Stimulated activated CD4-positive, alpha-beta T cell treated with anti-CD3 and anti-CD28 coated beads, Interleukin-4, amount 100 ng/mL, for 48 hours (primary cell): ENCODE measurements around the gene C10orf62.
"Not testable (repeated sequence)": the region's sequence is repeated elsewhere in the genome, so short reads cannot be mapped to it uniquely, and the experiment has no call there.

Experiments
- DNase-seq, 2 donors: peaks; one replicate each; pipeline ENCODE4 v3.0.0-alpha.2; 2020; ENCODE audit warnings: low read depth in 2 of 2

Gene C10orf62

DNA sequence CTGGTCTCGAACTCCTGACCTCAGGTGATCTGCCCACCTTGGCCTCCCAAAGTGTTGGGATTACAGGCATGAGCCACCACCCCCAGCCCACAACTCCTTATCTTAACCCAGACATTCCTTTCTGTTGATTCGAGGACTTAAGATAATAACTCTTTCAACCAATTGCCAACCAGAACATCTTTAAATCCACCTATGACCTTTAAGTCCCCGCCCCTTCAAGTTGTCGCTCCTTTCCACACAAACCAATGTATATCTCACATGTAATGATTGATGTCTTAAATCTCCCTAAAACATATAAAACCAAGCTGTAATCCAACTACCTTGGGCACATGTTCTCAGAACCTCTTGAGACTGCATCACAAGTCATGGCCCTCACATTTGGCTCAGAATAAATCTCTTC is 24.7 kb upstream of the C10orf62 start:
- DNase-seq = no peak

DNA sequence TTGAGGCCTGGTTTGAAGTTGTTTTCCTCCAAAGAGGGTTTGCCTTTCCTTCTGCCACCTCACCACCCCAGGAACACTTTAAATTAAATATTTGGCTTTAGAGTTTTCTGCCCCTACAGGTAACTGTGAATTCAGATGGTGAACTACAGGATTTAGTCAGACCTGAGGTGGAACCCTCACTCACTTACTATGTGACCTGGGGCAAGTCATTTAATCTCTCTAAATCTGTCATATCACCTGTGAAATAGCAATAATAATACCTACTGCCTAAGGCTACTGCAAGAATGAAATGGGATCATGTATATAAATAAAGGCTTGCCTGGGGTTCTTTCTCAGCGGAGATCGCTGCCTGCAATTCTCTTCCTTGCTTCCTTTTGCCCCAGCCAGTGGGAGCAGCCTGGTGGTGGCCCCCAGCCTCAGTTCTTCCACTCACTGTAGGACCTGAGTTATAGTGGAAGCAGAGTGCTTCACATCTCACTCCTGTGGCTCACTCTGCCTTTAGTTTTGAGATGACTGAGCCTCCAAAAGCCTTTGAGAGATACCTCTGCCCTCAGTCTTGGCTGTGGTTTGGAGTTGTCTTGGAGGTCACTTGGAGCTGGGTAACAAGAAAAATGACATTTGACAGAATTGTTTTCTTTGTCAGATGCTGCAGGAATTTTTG is 23.1 kb upstream of the C10orf62 start:
- DNase-seq = no peak

DNA sequence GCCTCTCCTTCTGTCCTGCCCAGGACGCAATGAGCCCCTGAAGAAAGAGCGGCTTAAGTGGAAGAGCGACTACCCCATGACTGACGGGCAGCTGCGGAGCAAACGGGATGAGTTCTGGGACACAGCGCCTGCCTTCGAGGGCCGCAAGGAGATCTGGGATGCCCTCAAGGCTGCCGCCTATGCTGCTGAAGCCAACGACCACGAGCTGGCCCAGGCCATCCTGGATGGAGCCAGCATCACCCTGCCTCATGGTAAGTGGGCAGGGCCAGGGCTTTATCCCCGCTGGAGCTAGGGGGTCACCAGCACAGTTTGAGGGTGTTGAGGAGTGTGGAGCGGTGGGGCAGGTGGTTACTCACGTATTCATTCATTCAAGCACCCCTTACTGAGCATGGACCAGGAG is 21.6 kb upstream of the C10orf62 start:
- DNase-seq = no peak

DNA sequence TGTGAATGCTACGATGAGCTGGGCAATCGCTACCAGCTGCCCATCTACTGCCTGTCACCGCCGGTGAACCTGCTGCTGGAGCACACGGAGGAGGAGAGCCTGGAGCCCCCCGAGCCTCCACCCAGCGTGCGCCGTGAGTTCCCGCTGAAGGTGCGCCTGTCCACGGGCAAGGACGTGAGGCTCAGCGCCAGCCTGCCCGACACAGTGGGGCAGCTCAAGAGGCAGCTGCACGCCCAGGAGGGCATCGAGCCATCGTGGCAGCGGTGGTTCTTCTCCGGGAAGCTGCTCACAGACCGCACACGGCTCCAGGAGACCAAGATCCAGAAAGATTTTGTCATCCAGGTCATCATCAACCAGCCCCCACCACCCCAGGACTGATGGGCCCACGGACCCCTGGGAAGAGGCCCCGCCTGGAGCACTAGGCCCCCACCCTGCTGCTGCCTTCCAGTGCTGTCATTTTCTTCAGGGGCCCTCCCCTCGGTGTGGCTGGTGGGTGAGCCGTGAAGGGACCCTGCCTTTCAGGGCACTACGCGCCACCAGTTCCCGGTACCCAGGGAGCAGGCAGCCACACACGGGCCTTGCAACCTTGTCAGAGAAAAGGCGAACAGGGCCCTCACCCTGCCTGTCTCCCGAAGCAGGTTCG is 19.3 kb upstream of the C10orf62 start:
- no peak for DNase-seq

DNA sequence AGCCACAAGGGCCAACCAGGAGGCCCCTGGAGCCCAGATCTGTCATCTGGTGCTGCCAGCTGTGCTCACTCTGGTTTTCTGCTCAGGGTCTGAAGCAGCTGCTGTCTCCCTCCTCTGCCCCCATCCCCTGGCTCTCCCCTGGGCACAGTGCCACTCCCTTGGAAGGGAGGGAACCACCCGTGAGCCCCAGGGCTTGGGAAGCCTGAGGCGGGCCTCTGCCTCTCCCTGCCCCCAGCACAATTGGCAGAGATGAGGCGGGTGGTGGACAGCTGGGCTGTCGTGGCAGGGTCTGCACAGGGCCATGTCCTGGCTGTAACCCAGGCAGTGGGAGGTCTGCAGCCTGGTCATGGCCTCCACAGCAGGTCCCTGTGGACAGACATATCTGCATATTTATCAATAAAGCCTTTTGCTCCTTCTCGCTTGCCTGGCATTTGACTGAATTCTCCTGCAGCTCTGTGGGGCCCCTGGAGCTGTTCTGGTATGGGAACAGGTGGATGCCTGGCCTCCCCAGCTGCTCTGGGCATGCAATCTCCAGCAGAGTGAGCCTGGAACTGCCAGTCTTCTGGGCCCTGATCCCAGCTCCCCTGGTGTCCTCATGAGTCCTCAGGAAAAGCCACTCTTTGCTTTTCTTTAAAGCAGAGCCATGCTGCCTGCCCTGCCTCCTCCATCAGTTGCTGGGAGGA is 18.6 kb upstream of the C10orf62 start:
- DNase-seq = no peak

DNA sequence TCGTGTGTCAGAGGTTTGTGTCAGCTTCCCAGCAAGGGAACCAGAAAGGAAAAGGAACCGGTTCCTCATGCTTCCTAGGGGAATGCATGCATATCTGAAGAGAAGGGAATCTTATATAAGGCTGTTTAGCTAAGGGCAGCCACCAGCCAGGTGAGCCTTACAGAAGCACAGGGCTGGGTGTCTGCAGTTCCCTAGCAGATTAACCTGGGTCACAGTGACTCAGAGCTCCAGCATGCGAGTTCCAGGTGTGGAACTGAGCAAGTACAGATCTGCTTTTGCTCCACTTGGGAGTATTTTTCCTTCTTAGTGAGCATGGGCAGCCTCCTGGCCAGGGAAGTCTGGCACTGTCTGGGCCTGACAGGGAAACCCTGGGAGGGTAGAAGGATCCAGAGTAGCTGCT is 17.9 kb upstream of the C10orf62 start:
- no peak for DNase-seq

DNA sequence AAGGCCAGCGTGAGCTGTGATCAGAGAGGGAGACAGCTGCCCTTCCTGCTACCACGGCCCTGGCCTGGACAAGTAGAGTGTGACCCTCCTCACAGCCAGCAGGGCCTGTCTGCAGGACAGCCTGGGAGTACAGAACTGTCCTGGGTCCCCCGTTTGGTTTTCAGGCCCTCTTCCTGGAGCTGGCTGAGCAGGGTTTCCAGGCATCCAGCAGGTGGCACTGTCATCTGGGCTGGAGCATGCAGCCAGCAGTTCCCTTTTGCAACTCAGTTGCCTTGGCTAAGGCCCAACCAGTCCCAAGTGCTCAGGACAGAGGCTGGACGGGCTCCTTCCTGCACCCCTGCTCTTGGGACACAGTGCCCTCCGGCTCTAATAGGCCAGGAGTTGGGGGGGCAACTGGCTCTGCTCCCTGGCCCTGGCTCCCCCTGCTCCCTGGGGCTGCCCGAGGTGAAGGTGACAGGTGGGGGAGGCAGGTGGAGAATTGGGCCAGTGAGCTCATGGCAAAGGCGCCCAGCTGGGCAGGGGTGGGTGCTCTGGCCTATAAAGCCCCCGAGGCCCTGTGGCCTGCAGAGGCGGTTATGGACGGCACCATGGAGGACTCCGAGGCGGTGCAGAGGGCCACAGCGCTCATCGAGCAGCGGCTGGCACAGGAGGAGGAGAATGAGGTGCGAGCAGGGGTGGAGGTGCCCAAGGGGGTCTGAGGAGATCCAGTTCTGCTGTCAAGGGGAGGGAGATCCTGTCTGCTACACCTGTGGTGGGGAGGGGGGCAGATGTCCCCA is 17.1 kb upstream of the C10orf62 start, which contains the start of gene ANKRD2:
TSS of gene ANKRD2 (plus strand) at position 566 of the 776 bp plus-strand sequence. CDS start at position 576, 10 bp downstream.
- peak; percentile 46 to 59 for DNase-seq

DNA sequence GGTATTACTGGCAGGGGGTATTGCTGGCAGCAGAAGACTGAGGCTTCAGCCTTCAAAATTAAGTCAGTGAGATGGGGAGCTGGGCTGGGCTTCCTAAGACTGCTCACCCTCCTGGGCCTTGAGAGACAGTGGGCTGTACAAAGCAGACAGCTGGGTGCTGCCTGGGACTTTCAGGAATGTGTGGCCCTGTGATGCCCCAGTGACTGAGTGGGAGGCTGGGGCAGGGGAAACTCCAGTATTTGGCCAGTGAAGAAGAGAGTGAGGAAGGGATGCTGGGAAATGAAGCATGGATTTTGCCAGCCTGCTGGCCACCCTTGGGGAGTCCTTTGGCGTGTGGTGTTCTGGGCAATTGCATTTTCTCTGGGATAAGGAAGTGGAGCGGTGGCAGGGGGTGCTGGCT is 16.5 kb upstream of the C10orf62 start:
- DNase-seq = no peak

DNA sequence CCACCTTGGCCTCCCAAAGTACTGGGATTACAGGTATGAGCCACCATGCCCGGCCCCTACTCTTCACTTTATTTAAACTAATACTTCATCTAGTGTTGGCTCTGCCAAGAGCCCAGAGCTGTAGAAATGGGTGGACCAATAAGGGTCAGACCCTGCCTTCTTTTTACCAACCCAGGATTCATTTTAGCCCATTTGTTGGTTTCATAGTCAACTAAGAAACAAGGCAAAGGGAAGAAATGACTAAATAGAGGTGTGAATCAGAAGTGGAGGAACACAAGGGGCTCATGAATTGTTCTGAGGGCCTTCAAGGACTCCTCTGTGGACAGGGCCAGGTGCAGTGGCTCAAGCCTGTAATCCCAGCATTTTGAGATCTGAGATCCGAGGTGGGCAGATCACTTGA is 15.8 kb upstream of the C10orf62 start:
- DNase-seq = no peak

DNA sequence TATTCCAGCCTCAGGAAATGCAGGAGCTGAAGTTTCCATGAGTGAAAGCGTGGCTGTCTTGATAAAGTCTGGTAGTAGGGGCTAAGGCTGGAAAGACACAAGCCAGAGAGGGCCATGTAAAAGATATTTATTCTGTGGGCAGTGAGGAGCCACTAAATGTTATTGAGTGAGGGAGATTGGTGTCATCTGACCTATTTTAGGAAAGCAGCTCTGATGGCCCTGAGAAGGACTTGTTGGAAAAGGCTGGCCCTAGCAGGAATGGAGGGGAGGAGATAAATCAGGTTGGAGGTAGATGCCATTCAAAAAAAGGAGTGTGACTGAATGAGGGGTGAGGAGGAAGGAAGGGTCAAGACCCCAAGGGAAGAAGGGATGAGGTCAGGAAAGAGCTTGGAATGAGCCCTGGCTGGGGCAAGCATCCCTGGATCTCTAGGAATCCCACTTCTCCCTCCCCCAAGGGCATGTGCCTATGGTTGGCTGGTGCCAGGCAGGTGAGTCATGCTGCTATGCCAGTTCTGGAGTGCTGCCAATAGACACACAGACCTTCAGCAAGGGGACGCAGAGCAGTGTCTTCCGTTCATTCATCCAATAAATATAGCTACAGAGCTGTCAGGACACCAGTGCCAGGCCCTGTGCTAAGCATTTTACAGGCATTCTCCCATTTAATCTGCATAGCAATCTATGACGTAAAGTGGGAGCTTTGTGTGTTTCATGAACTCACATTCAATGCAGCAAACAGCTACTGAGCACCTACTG is 15.0 kb upstream of the C10orf62 start:
- DNase-seq = no peak

DNA sequence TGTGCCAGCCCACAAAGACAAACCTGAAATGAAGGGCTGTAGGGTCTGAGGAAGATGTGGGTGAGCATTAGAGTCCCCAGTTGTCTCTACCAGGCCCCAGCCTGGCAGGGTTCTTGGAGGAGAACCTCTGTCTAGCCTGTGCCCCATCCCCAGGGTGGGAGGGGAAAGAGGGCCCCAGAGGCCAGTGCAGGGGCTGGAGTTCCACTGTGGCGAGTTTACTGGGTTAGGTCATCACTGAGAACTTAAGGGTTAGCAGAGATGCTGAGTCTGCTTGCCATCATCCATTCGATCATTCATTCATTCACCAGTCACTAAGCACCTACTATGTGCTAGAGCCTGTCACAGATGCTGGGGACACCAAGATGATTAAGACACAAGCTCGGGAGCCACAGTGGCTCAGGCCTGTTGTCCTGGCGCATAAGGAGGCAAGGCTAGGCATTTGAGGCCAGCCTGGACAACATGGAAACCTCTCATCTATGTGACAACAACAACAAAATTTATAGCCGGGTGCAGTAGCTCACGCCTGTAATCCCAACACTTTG is 14.3 kb upstream of the C10orf62 start:
- DNase-seq = no peak

DNA sequence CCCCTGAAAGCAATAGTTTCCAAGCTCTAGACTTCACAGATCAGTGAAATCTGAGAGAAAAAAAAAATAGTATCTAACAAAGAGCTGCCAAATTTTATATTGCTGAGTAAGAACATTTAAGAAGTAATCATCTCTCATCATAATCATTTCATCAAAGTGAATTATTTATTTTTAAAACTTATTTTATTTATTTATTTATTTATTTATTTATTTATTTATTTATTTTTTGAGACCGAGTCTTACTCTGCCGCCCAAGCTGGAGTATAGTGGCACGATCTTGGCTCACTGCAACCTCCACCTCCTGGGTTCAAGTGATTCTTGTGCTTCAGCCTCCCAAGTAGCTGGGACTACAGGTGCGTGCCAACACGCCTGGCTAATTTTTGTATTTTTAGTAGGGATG is 13.0 kb upstream of the C10orf62 start:
- DNase-seq = not testable (repeated sequence)

DNA sequence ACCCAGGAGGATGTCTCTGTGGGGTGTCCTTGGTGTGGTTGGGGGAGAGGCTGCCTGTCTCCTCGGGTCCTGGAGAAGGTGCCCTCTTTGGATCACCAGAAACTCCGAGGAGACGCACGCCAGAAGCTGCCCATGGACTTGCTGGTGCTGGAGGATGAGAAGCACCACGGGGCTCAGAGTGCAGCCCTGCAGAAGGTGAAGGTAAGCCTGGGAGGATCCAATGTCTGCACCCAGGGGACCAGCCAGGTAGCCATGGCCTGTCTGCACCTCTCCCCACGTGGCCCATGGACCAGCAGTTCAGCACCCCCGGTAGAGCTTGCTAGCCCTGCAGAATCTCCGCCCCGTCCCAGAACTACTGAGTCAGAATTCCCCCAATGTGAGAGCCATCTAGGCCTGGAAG is 11.8 kb upstream of the C10orf62 start:
- DNase-seq = no peak

DNA sequence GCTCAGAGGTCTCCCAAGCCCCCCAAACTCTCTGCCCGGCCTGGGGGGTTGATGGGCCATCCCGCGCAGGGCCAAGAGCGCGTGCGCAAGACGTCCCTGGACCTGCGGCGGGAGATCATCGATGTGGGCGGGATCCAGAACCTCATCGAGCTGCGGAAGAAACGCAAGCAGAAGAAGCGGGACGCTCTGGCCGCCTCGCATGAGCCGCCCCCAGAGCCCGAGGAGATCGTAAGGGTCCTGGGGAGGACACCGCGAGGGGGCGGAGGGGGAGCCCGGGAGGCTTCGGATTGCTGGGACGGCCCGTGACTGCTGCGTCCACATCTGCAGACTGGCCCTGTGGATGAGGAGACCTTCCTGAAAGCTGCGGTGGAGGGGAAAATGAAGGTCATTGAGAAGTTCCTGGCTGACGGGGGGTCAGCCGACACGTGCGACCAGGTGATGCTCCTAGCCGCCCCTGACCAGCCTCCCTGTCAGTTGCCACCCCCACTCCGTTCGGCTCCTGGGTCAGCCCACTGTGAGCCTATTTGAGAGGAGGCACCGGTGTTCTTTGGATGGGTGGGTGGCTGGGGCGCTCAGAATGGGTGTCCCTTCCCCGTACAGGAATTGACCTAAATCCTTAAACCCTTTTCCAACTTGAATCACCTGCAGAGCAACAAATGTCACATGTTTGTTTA is 11.2 kb upstream of the C10orf62 start:
- no peak for DNase-seq

DNA sequence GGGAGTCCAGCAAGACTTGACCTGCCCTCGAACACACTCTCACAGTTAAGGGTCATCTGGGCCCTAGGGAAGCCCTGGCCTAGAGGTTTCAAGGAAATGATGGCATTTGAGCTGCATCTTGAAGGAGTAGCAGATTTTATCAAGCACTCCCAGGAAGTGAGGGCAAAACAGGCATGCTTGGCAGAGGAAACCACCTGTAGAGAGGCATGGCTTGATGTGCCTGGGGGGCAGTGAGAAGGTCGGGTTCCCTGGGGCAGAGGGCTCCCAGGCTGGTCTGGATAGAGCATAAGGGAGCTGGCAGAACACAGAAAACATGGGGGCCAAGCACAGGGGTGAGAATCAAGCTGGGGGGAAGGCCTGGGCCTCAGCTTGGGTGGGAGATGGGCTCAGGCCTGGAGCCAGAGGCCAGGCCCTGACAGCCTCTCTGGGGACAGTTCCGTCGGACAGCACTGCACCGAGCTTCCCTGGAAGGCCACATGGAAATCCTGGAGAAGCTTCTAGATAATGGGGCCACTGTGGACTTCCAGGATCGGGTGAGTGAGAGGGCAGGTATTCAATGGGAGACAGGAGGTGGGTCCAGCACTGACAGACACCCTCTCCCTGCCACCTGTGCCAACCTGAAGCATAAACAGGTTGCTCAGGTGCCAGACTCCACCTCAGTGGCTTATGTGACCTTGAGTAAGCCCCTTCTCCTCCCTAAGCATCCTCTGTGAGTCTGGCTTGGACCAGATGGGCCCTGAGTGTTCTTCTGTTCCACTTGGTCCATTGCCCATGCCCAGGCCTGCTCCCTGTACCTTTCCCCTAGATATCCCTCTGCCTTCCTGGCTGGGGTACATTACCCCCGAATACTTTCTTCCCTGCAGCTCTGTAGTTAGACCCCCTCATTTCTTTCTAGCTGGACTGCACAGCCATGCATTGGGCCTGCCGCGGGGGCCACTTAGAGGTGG is 8.8 kb upstream of the C10orf62 start:
- no peak for DNase-seq

DNA sequence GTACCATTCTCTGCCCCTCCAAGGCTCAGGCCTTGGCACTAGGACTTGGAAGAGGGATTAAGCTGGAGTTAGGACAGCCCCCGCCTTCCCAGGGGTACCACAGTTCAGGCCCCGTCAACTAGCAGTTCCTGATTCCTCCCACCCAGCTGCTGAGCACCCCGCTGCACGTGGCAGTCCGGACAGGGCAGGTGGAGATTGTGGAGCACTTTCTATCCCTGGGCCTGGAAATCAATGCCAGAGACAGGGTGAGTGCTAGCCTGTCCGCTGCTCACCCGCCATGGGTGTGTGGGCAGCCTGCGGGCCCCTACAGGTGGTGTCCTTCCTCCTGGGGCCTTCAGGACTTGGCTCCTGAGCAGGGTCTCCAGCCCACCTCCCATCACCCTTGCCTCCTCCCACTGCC is 7.4 kb upstream of the C10orf62 start:
- DNase-seq = no peak

DNA sequence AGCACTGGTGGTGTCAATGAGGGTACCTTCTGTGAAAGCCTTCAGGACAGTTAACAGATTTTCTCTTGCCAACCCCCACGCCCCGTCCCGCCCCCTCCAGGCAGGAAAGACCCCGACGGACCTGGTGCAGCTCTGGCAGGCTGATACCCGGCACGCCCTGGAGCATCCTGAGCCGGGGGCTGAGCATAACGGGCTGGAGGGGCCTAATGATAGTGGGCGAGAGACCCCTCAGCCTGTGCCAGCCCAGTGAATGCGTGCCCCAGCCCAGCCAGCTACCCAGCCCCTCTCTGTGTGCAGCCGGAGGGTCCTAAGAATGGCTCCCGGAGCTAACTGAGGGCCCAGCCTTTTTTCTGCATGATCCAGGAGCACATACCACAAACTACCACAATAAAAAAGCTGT is 6.0 kb upstream of the C10orf62 start:
- no peak for DNase-seq

DNA sequence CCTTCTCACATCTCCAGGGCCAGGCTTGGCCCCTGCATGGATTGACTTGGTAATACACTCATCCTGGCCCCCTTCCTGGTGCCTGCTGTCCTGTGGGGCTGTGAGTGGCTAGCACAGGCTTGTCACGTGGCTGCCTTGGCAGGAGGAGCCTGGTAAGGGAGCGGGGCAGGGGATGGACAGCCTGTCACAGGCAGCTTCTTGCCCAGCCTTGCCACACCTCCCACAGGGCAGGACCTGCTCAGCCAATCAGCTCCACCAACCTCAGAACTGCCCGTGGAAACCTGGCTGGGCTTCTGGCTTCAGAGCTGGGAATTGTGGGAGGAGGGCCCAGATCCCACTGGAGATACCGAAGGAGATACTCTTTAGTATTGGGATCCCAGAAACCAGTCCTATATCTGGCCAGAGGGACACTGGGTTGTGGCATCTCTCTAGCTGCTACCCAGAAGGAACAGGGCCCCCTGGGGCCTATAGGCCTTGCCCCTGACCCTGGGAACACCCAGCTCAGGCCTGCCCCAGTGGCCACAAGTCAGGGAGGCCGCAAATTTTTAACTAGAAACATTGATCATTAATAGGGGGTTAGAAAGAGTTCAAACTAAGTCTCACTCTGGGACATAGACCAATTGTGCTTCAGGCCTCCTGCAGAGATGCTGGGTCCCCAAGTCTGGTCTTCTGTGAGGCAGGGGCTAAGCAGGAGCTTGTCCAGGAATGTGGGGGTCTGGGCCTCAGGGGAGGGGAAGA is 5.3 kb upstream of the C10orf62 start, which contains the start of gene HOGA1:
TSS of gene HOGA1 (plus strand) at position 330 of the 738 bp plus-strand sequence. CDS start at position 645, 315 bp downstream.
- no peak for DNase-seq
